Suprapubic skin (tissue), 4 donors: Measurements from ENCODE around the gene OR10C1. TPM values are rescaled to one million over a fixed set of nuclear protein-coding genes. Genes with fewer than 3 reads are reported as not detected.

Source experiments
- DNase-seq, 2 donors: peaks; one replicate each; pipeline ENCODE4 v3.0.0-alpha.2; 2019; ENCODE audit warnings: low spot score in 2 of 2
- H3K27ac ChIP-seq: fragments of 200-600 bp; sonication (generic); one replicate; pipeline ENCODE4 v1.5.1; 2019
- H3K27me3 ChIP-seq: fragments of 200-600 bp; sonication (generic); one replicate; pipeline ENCODE4 v1.5.1; 2019
- H3K36me3 ChIP-seq: fragments of 200-600 bp; sonication (generic); one replicate; pipeline ENCODE4 v1.5.1; 2019
- H3K4me1 ChIP-seq: fragments of 200-600 bp; sonication (generic); one replicate; pipeline ENCODE4 v1.5.1; 2019
- H3K4me3 ChIP-seq: fragments of 200-600 bp; sonication (generic); one replicate; pipeline ENCODE4 v1.5.1; 2019; ENCODE audit warnings: mild to moderate bottlenecking
- H3K9me3 ChIP-seq: fragments of 200-600 bp; sonication (generic); one replicate; pipeline ENCODE4 v1.5.1; 2019
- EP300 ChIP-seq: sonication (generic); formaldehyde crosslinking; IDR thresholded peaks from one replicate; pipeline ENCODE4 v1.6.1; 2017; ENCODE audit warnings: antibody characterized with exemption
- POLR2A ChIP-seq, 2 donors: fragments of 450-650 bp; IDR thresholded peaks; one replicate each; pipeline ENCODE4 v1.6.1; 2017; ENCODE audit warnings: antibody characterized with exemption in 2 of 2, mild to moderate bottlenecking in 2 of 2, moderate library complexity in 2 of 2
- POLR2AphosphoS5 ChIP-seq, 3 donors: sonication (generic); formaldehyde crosslinking; IDR thresholded peaks; one replicate each; pipeline ENCODE4 v1.6.1; 2017; ENCODE audit warnings: antibody characterized with exemption in 3 of 3
- WGBS: methylation state at CpG from one replicate; pipeline ENCODE4 v1.1.5; 2018; 5-methylcytosine and 5-hydroxymethylcytosine counted together
- total RNA-seq, 4 donors: library from RNA; depleted of rRNA; stranded (reverse); fragments of >200 nt; gene quantifications; one replicate each; pipeline ENCODE4 v1.1.0, GENCODE V29; 2016
- TF ChIP-seq, protein P1 (sequence below), 2 donors: fragments of 200-600 bp in 1 of 2; fragments of 450-650 bp in 1 of 2; sonication (generic) in 1 of 2; IDR thresholded peaks; one replicate each; pipeline ENCODE4 v1.5.1; 2016 to 2019; ENCODE audit warnings: antibody characterized with exemption in 2 of 2, mild to moderate bottlenecking in 1 of 2, moderate library complexity in 1 of 2

Gene OR10C1
- total RNA-seq, 4 donors from 2014 or later: not detected

DNA sequence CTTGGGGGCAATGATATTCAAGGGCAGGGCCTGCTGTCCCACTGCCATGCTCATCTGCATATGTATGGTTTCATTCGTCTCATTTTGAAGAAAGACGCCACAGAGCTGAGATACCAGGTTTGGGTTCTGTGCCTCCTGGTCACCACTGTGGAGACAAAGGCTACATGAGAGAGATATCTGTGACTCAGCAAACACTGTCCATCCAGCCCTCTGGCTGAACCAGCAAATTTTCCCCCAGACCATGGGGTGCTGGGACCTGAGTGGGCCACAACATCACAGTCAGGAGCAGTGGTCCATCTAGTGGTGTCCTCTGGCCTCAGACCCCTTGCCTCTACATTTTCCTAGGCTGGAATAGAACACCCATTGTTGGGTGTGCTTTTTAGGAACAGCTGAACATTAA is 48.6 kb downstream of the OR10C1 start, which contains the start of gene MAS1L:
TSS of gene MAS1L (minus strand) at position 297 of the 400 bp plus-strand sequence. CDS start at position 243, 54 bp downstream.
- no peaks in the 10 kb centered on the region for H3K4me1 ChIP-seq
- no peak for DNase-seq
- 90% methylated on average over 2 of the region's 2 CpGs for WGBS
- H3K4me3 ChIP-seq: no peak within 1 kb of the TSS
- TF ChIP-seq, protein P1, sequence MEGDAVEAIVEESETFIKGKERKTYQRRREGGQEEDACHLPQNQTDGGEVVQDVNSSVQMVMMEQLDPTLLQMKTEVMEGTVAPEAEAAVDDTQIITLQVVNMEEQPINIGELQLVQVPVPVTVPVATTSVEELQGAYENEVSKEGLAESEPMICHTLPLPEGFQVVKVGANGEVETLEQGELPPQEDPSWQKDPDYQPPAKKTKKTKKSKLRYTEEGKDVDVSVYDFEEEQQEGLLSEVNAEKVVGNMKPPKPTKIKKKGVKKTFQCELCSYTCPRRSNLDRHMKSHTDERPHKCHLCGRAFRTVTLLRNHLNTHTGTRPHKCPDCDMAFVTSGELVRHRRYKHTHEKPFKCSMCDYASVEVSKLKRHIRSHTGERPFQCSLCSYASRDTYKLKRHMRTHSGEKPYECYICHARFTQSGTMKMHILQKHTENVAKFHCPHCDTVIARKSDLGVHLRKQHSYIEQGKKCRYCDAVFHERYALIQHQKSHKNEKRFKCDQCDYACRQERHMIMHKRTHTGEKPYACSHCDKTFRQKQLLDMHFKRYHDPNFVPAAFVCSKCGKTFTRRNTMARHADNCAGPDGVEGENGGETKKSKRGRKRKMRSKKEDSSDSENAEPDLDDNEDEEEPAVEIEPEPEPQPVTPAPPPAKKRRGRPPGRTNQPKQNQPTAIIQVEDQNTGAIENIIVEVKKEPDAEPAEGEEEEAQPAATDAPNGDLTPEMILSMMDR (IDR thresholded peaks at IDR 0.05): no peak
- TF ChIP-seq POLR2A (IDR thresholded peaks at IDR 0.05): no peak
- TF ChIP-seq POLR2AphosphoS5 (IDR thresholded peaks at IDR 0.05): no peak
- H3K27me3 ChIP-seq: peaks cover 3% of the 10 kb centered on the region
- no peak within 1 kb of the TSS for H3K27ac ChIP-seq
- no peaks in the 10 kb centered on the region for H3K36me3 ChIP-seq
- H3K9me3 ChIP-seq: no peaks in the 10 kb centered on the region

DNA sequence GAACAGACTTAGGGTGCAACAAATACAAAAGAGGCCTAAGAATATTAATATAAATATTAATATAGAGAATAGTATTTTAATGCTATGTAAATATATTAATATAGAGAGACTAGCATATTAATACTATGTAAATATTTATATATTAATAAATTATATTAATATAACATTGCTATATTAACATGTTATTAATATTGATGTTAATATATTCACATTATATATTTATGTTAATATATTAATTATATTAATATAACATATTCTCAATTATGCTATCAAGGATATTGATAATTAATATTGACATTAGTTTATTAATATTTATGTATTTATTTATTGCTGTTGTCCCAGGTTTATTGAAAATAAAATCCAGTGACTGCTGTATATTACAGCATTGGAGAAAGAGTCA is 49.8 kb downstream of the OR10C1 start:
- Histone ChIP-seq H3K27ac (no peak overlapping the region), H3K27me3 (peaks cover 3% of the 10 kb centered on the region), H3K9me3 (no peaks in the 10 kb centered on the region), H3K4me3 (no peak overlapping the region), H3K36me3 (no peaks in the 10 kb centered on the region), H3K4me1 (no peaks in the 10 kb centered on the region)
- no peak for TF ChIP-seq POLR2A (IDR thresholded peaks at IDR 0.05)
- no peak for TF ChIP-seq POLR2AphosphoS5 (IDR thresholded peaks at IDR 0.05)
- TF ChIP-seq, protein P1 (IDR thresholded peaks at IDR 0.05): no peak
- no peak for TF ChIP-seq EP300
- DNase-seq: no peak

DNA sequence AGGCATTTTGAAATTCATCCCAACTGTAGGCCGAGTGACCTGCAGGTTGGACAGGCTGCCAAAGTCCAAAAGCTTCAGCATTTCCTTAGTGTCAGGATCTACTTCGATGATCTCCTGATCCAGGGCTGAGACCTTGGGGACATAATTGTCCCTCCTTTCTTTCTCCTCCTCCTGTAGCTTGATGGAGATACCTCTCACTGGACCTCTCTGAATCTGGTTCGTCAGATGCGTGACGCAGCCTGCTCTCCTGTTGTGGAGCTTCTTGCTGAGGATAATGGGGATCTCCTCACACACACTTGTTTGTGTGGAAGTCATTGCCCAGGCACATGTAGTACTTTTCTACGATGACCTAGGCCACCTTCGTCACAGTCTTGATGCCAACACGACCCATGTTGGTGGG is 50.2 kb downstream of the OR10C1 start:
- Histone ChIP-seq H3K4me1 (no peaks in the 10 kb centered on the region), H3K4me3 (no peak overlapping the region), H3K36me3 (no peaks in the 10 kb centered on the region), H3K9me3 (no peaks in the 10 kb centered on the region), H3K27me3 (peaks cover 3% of the 10 kb centered on the region), H3K27ac (no peak overlapping the region)
- DNase-seq: no peak
- TF ChIP-seq EP300 (no peak), POLR2A (IDR thresholded peaks at IDR 0.05) (no peak), POLR2AphosphoS5 (IDR thresholded peaks at IDR 0.05) (no peak)
- TF ChIP-seq, protein P1 (IDR thresholded peaks at IDR 0.05): no peak
- 91% methylated on average over 8 of the region's 8 CpGs for WGBS

DNA sequence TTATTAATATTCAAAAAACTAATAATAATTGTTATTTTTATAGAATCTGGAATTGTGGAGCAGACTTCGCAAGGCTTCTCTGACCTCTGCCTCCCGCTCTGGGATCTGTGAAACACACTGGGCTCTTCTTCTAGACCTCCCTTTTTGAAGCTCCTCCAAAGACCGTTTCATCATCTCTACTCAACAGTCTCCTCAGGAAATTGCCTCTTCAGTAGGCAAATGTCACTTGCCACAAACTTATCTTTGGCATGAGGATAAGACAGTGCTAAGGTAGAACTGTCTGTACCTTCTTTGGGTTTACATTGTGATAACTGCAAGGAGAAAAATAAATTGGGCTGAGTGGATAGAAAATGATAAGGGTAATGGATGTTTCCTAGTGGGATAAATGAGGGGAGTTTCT is 50.9 kb downstream of the OR10C1 start:
- no peaks in the 10 kb centered on the region for H3K9me3 ChIP-seq
- H3K27ac ChIP-seq: no peak overlapping the region
- no peak for DNase-seq
- no peak overlapping the region for H3K4me3 ChIP-seq
- no peaks in the 10 kb centered on the region for H3K36me3 ChIP-seq
- TF ChIP-seq, protein P1 (IDR thresholded peaks at IDR 0.05): no peak
- TF ChIP-seq EP300 (no peak), POLR2A (IDR thresholded peaks at IDR 0.05) (no peak), POLR2AphosphoS5 (IDR thresholded peaks at IDR 0.05) (no peak)
- WGBS: 83% methylated on average over 3 of the region's 3 CpGs
- H3K27me3 ChIP-seq: peaks cover 3% of the 10 kb centered on the region
- H3K4me1 ChIP-seq: no peaks in the 10 kb centered on the region

DNA sequence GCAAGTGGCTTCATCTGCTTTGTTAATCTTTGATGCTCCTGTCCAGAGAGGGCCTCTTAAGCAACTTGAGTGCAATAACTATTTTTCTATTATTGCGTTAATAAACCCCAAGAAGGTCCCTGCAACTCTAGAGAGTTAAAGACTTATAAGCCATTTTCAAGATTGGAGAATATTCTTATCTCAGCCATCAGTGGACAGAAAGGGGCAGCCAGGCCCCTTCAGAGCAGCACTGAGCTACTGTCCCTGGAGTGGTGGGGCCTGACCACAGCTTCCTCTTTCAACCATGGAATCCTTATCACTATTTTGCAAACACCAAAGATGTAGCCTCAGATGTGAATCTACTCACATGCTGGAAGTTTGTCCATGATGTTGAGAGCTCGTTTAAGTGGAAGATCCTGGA is 51.4 kb downstream of the OR10C1 start:
- no peak for DNase-seq
- Histone ChIP-seq H3K27ac (no peak overlapping the region), H3K36me3 (no peaks in the 10 kb centered on the region), H3K4me1 (no peaks in the 10 kb centered on the region), H3K4me3 (no peak overlapping the region), H3K9me3 (no peaks in the 10 kb centered on the region), H3K27me3 (peaks cover 3% of the 10 kb centered on the region)
- WGBS: 82% methylated on average over 2 of the region's 2 CpGs
- no peak for TF ChIP-seq POLR2A (IDR thresholded peaks at IDR 0.05)
- no peak for TF ChIP-seq POLR2AphosphoS5 (IDR thresholded peaks at IDR 0.05)
- TF ChIP-seq, protein P1 (IDR thresholded peaks at IDR 0.05): no peak

Other genes starting within 250 kb of the OR10C1 start
- not detected for gene OR14J1, start 137.6 kb upstream of the OR10C1 start, total RNA-seq
- gene OR5V1, start 70.4 kb upstream of the OR10C1 start, total RNA-seq: not detected
- not detected for gene OR12D3, start 64.0 kb upstream of the OR10C1 start, total RNA-seq
- gene OR12D2, start 43.7 kb upstream of the OR10C1 start, total RNA-seq: not detected
- not detected for gene OR12D1, start 24.4 kb upstream of the OR10C1 start, total RNA-seq
- gene OR11A1, start 17.8 kb downstream of the OR10C1 start, total RNA-seq: not detected
- gene OR2H1, start 17.8 kb downstream of the OR10C1 start, total RNA-seq: not detected
- not detected for gene MAS1L, start 48.6 kb downstream of the OR10C1 start, total RNA-seq
- not detected for gene UBD, start 120.4 kb downstream of the OR10C1 start, total RNA-seq
- not detected for gene OR2H2, start 145.8 kb downstream of the OR10C1 start, total RNA-seq
- gene GABBR1, start 193.9 kb downstream of the OR10C1 start, total RNA-seq: 10 to 100 TPM; 16.4 to 78.1 (median 31.1) TPM
- gene MOG, start 217.8 kb downstream of the OR10C1 start, total RNA-seq: not detected
- gene ZFP57, start 241.8 kb downstream of the OR10C1 start, total RNA-seq: under 1 TPM in 1 of 4 donors, not detected in 3; 0.76 TPM